Activated T-cell treated with anti-CD3 and anti-CD28 coated beads for 1 hour (primary cell): ENCODE measurements around the gene MARK3.

ENCODE experiments used
- DNase-seq: peaks from one replicate; pipeline ENCODE4 v3.0.0-alpha.2; 2020; ENCODE audit warnings: low read depth

MARK3 gene

DNA sequence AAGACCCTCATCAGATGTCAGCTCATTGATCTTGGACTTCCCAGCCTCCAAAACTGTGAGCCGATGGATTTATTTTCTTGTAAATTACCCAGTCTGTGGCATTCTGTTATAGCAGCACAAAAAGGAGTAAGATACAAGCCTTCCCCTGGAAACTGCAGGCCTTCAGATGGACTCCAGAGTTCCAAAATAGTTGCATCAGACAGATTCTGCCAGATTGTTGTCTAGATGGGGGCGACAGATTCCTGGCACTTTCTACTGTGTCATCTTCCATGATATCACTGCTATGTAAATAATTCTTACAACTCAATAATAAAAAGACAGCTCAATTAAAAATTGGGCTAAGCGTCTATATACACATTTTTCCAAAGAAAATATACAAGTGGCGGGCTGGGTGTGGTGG, 17.2 kb upstream of the MARK3 start:
- DNase-seq, result no peak

GRCh38 chr14:103370087-103370486, 15.1 kb upstream of the MARK3 start:
- DNase-seq, result no peak

DNA sequence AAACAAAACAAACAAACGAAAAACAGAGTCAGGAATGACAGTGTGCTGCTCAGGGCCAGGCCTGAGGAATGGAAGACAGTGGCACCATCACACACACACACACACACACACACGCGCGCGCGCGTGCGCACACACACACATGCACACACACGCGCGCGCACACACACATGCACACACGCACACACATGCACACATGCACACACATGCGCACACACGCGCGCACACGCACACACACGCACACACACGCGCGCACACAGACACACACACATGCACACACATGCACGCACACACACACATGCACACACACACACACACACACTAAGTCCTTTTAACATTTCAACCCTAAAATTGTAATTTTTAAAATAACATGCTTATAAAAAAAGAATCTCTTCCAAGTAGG, 13.2 kb upstream of the MARK3 start:
- no peak for DNase-seq

GRCh38 chr14:103372552-103373304, 12.5 kb upstream of the MARK3 start:
- DNase-seq, result no peak

- DNase-seq, result no peak
Measured at GRCh38 chr14:103374121-103374520, 11.1 kb upstream of the MARK3 start.

GRCh38 chr14:103377522-103378037, 7.6 kb upstream of the MARK3 start:
- no peak for DNase-seq

- DNase-seq, result no peak
Measured at GRCh38 chr14:103378038-103378854, 7.0 kb upstream of the MARK3 start.

- DNase-seq, result no peak
Measured at GRCh38 chr14:103380719-103381377, 4.4 kb upstream of the MARK3 start.

GRCh38 chr14:103382376-103382775, 2.8 kb upstream of the MARK3 start:
- DNase-seq, result no peak

DNA sequence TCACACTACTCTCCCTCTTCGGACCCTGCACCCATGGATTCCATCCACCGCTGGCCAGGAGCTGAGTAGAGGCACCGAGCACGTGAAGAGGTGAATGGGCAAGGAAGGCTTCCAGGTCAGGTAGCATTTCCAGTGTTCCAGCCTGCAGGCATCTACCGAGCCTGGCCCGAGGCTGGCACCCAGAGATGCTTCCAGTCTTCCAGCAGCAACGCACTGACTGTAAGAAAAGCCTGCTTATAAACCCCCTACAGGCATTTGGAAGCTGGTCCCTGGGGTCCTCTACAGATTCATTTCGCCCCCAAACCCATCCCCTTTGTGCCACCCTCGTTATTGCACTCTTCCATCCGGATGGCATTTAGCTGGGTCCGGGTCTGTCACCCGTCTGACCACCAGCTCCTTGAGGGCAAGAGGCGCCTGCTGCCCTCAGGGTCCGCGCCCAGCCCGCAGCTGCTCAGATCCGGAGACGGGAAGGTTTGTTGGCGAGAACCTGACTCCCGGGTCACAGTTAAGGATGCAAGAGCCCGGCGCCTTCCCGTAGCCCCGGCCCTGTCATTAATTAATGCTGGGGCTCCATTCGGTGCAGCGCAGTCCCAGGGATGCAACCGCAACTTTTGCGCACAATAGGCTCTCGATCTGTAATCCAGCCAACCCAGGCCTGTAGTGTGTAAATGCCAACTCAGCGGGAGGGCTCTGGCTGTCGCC, 614 bp upstream of the MARK3 start:
- DNase-seq, result no peak

- peak; percentile 18 for DNase-seq
Measured at GRCh38 chr14:103385929-103386712, 906 bp downstream of the MARK3 start.

GRCh38 chr14:103386713-103387329, 1.6 kb downstream of the MARK3 start:
- DNase-seq, result no peak

DNA sequence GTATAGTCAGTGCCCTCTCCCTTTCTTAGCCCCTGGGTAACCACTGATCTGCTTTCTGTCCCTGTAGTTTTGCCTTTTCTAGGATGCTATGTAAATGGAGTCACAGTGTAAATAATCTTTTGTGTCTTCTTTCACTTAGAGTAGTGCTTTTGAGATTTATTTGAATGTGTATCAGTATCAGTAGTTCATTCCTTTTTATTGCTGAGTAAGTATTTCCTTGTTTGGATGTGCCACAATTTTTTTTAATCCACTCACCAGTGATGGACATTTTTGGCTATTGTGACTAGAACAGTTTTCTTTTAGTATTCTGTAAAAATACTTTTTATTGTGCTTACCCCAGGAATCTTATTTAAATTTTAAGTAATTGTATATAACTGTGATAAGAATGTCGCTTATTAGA, 3.4 kb downstream of the MARK3 start:
- DNase-seq, result no peak

DNA sequence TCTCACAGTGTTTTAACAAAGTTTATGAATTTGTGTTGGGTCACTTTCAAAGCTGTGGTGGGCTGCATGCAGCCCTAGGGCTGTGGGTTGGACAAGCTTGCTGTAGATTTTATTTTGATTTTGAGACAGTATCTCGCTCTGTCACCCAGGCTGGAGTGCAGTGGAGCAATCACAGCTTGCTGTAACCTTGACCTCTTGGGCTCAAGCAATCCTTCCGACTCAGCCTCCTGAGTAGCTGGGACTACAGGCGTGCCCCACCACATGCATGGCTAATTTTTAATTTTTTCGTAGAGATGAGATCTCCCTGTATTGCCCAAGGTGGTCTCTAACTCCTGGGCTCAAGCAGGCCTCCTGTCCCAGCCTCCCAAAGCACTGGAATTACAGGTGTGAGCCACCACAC, 5.4 kb downstream of the MARK3 start:
- DNase-seq, result no peak

- peak; percentile 33 for DNase-seq
Measured at GRCh38 chr14:103391048-103391447, 5.8 kb downstream of the MARK3 start.

- DNase-seq, result no peak
Measured at GRCh38 chr14:103392106-103392505, 6.9 kb downstream of the MARK3 start.

GRCh38 chr14:103392572-103392971, 7.4 kb downstream of the MARK3 start:
- DNase-seq, result no peak

- no peak for DNase-seq
Measured at GRCh38 chr14:103393070-103393469, 7.9 kb downstream of the MARK3 start.

DNA sequence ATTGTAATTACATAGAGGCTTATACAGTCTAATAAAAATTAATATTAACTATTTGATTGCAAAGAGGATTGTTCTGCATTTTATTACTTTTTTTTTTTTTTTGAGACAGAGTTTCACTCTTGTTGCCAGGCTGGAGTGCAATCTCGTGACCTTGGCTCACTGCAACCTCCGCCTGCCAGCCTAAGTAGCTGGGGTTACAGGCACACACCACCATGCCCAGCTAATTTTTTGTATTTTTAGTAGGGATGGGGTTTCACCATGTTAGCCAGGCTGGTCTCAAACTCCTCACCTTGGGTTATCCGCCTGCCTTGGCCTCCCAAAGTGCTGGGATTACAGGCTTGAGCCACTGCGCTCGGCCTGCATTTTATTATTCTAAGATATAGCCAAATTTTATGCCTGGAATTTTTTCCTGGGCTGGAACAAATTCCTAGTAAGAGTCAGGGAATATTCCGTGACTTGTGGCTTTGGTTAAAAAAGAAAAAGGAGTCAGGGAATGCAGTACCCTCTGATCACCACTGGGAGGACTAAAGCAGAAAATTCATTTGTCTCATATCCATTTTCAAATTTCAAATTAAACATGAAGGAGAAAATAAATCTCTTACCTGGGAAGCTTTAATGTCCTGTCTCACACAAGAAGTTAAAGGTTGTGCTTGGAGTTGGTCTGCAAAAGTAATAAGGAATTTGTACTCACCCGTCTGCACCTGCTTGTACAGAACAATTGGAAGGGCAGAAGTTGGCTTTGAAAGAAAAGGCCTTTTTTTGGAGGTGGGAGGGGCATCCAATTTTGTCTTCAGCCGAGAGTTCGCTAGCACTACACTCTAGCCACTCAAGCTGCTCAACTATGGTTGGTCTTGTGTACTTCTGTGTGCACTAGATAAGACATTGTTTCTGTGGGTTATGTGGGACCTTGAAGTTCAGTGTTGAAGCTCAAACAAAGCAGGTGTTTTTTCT, 8.7 kb downstream of the MARK3 start:
- DNase-seq, result no peak

DNA sequence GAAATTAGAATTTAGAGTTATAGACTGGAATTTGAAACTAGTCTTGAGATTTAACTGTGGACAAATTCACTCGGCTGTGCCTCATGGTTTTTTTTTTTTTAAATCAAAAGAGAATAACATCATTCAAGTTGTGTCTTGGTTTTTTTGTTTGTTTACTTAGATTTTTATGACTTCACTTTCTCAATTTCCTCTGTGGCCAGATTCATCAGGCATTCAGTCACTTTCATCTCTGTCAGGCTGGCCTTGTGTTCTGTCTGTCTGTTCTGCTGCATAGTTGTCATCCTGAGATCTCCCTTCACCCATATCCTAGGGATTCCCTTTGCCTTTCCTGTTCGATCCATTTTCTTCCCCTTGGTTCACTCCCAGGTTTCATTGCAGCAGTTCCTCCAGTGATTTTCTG, 10.0 kb downstream of the MARK3 start:
- no peak for DNase-seq
